M059J (cell line): ENCODE results near the gene OR52I2. TPM values are rescaled to one million over a fixed set of nuclear protein-coding genes. Genes with fewer than 3 reads are reported as not detected.

ENCODE experiments used
- DNase-seq: peaks from one replicate; pipeline ENCODE4 v3.0.0-alpha.2; 2012; ENCODE audit warnings: low read depth
- total RNA-seq: library from RNA; depleted of rRNA; stranded (reverse); fragments of >200 nt; shearing (Covaris generic); gene quantifications from 2 replicates; pipeline ENCODE4 v1.2.3, GENCODE V29; 2014; rRNA removed

The OR52I2 gene
- total RNA-seq = not detected in 2 replicates

DNA sequence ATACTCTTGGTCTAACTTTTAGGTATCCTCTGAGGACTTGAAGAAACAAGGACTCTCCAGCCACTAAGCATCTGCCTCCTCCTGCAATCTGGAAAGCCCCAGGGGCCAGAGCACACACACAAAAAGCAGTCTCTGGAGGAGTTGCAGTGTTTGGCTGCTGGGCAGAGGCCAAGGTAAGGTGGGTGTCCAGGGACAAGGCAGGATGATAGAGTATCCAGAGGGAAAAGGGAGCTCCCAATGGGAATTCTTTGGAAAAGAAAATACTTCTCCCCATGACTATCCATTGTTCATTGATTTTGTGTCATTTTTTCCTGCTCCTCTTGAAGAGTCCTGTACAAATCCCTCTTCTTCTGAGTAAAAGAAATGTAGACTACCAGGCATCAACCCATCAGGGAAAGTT is at the start of gene OR52I2:
TSS of gene OR52I2 (plus strand) at position 301 of the 400 bp plus-strand sequence.
- no peak for DNase-seq

DNA sequence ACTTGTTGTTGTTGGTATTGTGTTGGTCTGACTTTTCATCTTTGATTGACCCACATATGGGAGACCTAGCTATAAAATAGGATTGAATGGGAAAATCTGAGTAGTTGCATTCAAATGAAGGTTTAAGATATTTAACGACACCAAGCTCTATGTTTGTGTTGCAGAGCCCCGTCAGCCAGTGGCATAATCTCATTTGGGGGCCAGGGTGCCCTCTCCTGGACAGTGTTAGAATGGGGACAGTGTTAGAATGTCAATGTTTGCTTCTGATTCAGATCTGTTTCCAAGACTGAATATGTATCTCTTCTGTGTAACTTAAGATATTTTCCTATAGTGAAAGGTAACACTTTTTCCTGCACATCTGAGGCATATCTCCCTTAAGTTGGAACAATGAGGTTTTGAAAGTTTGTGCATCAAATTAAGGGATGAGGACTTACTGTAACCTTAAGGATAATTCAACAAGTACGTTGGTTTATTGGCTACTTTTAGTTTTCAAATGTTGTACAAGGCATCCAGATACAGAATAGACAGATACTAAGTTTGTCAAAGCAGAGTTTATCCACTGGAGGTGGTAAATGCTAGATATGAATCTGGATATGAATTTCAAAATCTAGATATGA is 41.8 kb upstream of the OR52I2 start:
- peak; percentile 28 for DNase-seq

DNA sequence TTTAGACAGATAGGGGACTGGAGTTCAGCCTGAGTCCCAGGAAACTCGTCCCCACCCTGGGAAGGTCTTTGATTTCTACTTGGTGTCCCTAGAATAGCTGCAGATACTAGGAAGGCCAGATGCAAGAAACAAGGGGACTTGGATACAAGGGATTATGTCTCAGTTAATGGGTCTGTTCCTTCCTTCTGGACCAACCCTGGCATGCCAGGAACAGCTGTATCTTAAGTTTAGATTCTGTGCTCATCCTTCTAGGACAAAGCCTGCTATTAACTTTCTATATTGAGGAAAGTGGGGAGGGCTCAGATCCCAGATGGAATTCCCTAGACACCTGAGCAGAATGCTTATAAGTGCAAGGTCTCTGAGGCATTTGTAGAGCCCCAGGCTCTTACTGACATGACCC is 40.5 kb upstream of the OR52I2 start:
- DNase-seq = no peak

DNA sequence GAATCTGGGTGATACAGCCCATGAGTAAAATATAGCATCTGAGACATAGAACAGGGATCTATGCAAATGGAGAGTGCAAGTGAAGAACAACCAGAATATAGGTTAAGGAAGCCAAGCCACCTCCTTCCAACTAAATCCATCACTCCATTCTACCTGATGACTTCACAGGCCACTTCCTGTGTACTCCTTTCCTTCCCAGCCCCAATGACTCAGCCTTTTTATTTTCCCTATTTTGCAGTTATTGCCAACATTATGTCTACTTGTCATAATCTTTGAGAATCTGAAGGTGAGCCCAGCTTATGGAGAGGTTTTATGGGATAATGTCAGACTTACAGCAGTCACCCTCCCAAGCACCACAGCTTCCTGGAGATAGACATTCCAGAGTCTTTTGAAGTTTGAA is 38.0 kb upstream of the OR52I2 start:
- peak; percentile 20 for DNase-seq

DNA sequence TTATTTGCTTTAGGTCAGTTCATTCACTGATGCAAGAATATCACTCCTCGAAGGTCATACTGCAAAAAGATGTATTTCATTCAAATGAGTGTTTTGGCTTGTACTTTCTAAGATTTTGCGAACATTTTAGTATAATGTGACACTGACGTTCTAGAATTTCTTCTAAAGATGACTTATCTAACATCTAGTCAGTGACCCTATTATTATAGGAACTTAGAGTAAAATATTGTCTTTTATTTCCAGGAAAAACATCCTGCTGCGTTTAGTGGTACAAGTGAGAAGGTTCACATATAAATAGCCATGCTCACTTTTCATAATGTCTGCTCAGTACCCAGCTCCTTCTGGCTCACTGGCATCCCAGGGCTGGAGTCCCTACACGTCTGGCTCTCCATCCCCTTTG is 36.7 kb upstream of the OR52I2 start, which contains the start of gene OR52M1:
TSS of gene OR52M1 (plus strand) at position 301 of the 400 bp plus-strand sequence. CDS start at position 301, 0 bp downstream.
- no peak for DNase-seq

DNA sequence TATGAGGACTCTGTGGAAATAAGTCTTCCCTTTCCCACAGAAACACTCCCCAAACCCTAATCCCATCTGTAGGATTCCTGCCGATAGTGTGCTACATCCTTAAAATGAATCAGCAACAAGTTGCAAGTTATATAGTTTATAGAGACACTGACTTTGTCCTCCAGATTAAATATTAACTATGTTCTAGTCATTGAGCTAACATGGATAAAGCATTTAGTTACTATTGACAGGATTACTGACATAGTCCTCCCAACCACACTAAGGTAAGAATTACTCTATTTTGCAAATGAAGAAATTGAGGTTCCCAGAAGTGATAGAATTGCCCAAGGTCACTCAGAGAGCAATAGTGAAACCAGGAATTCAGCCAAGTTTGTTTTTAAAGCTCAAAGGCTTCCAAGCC is 34.7 kb upstream of the OR52I2 start:
- DNase-seq = no peak

DNA sequence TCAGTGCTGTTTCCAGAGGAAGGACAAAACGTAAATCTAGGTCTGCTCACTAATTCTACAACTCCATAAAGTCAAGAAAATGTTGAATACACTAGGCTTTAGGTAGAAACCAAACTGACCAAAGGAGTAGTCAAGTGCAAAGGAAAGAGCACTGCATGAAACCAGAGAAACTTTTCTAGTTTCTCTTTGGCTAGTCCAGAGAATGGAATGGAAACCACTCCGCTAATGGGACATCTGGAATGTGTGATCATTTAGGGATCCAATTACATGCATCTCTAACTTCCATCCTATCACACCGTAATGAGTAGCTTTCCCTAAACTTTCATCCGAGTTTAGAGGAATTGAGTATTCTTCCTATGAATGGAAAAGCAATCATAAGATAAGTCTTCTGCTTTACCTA is 34.1 kb upstream of the OR52I2 start:
- no peak for DNase-seq

DNA sequence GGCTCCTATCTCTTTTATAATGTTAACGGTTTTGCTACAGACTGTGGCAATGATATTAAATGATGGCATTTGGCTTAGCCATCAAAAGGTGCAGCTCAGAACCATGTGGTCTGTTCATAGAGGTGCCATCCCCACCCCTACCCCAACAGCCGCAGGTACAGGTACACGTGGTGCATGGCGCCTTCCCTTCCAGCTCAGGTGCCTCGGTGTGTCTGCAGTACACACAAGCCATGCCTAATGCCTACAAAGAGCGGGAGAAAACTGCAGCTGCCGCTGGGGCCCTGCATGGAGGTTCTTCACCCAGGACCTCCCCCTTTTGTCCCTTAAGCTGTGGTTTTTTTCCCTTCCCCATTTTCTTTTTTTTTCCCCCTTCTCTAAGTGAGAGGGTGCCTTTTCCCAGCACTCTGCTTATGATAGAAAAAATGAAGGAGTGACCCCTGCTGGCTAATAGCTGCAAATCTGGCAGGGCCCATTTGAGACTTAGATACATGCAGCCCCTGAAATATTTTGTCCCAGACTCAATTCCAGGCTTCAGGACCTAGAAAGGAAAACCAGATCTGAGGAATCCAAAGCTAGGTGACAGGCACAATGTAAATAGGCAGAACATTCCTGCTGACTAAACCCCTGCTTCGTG is 30.1 kb upstream of the OR52I2 start:
- no peak for DNase-seq

DNA sequence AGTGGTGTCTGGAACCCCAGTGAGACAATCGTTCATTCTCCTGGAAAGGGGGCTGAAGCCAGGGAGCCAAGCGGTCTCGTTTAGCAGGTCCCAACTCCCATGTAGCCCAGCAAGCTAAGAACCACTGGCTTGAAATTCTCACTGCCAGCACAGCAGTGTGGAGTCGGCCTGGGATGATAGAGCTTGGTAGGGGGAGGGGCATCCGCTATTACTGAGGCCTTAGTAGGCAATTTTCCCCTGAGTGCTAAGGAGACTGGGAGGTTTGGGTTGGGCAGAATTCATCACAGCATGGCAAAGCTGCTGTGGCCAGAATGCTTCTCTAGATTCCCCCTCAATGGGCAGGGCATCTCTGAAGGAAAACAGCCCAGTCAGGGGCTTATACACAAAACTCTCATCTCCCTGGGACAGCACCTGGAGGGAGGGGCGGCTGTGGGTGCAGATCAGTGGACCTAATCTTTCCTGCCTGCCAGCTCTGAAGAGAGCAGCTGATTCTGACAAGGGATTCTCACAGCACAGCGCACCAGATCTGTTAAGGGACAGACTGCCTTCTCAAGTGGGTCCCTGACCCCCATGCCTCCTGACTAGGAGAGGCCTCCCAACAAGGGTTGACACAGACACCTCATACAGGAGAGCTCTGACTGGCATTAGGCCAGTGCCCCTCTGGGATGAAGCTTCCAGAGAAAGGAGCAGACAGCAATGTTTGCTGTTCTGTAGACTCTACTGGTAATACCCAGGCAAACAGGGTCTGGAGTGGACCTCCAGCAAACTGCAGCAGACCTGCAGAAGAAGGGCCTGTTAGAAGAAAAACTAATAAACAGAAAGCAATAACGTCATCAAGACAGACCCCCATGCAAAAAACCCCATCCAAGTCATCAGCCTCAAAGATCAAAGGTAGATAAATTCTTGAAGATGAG is 21.8 kb upstream of the OR52I2 start:
- DNase-seq = no peak

DNA sequence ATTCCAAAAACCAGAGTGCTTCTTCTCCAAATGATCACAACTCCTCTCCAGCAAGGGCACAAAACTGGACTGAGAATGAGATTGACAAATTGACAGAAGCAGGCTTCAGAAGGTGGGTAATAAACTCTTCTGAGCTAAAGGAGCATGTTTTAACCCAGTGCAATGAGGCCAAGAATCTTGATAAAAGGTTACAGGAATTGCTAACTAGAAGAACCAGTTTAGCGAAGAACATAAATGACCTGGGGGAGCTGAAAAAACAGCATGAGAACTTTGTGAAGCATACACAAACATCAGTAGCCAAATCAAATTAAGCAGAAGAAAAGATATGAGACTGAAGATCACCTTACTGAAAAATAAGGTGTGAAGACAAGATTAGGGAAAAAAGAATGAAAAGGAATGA is 21.1 kb upstream of the OR52I2 start:
- no peak for DNase-seq

DNA sequence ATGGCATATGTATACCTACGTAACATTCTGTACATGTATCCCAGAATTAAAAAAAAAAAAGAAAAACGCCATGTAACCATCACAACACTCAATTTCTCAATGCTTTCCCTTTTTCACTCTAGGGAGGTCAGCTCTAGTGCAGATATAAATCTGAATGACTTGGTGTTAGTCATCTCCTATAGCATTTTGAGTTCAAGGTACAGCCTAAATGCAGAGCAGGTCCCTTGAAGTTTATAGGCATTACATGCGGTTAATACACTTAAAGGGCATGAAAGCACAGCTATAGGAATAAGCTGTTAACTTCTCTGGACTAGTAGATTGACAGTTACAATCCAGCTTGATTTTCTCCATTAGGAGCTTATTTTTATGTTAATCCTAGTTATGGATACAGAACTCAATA is 16.2 kb upstream of the OR52I2 start:
- DNase-seq = no peak

DNA sequence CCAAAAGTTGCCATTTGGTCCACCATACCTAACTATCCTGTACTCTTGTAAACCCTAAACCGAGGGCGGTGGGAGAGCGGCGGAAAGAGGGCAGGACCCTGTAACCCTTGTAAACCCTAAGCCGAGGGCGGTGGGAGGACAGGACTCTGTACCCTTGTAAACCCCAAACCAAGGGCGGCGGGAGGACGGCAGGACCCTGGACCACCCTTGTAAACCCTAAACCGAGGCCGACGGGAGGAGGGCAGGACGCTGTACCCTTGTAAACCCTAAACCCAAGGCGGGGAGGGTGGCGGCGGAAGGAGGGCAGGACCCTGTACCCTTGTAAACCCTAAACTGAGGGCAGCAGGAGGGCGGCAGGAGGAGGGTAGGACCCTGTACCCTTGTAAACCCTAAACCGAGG is 12.5 kb upstream of the OR52I2 start:
- DNase-seq = no peak

DNA sequence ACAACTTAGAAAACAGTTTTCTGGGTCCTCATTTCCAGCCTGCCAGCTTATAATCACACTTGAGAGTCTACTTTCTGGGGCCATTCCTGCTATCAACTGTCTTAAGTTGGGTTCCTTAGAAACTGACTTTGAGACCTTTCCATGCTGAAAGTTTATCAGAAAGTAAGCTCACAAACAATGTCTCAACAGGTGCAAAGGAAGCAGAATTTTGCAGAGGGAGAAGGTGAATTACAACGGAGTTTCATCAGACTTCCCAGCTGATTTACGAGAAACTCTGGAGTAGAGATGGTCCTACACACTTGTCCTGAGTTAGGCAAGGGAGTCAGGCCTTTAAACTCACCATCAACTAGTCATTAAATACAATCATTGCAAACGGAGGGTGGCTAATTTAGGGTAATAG is 4.7 kb upstream of the OR52I2 start:
- DNase-seq = no peak

DNA sequence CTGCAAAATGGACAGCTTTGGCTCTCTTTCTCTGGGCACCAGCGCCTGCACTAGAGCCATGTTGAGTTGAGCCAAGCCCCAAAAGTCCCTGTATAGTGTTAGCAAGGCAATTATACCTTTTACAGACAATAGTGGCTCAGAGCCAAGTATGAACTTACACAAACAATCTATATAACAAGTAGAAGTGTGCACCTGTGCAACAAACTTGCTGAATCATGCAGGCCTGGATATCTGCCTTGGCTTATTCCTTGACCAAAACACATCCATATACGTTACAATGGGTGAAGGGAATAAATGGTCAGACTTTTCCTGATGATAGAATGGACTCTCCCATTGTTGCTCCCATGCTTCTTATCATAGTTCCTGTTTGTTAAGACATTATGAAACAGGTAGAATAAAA is 3.8 kb upstream of the OR52I2 start:
- DNase-seq = no peak

DNA sequence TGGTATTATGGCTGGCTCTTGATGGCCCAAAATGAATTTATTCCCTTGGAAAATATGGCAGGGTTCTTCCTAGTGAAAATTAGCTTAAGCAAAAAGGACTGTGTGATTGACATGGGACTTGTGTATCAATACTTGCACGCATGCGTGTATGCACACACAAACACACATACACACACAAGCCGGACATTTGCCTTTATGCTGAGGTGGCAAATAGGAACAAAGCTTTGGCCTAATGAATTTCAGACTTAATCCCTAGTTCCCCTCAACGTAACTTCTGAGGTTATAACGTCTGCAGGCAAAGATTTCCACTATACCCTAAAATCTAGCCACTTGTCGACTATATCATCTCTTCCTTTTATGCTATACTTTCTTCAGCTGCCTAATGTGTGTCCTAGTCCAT is 2.9 kb upstream of the OR52I2 start:
- no peak for DNase-seq

DNA sequence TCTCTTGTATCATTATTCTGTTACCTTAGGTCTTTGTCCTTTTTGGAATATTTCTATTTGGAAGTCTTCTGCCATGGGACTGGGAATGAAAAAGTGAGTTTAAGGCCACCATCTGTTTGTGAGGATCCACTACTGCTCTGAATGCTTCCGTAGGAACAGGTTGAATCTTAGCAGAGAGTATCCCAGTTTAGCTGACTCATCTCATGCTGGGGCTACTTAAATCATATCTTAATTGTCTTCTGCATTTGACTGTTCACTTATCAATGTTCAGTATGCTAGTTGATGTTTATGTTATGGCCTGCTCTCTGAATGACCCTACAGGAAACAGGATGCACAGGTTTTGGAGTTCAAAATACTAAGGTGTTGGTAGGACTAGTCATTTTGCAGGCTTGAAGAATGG is 1.4 kb upstream of the OR52I2 start:
- no peak for DNase-seq

DNA sequence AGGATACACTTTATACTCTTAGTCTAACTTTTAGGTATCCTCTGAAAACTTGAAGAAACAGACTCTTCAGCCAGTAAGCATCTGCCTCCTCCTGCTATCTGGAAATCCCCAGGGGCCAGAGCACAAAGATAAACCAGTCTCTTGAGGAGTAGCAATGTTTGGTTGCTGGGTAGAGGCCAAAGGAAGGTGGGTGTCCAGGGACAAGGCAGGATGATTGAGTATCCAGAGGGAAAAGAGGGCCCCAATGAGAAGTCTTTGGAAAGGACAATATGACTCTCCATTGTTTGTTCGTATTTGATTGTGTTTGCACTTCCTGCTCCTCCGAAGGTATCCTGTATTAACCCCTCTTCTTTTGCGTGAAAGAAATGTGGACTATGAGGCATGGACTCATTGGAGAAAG is 7.5 kb downstream of the OR52I2 start:
- DNase-seq = no peak

DNA sequence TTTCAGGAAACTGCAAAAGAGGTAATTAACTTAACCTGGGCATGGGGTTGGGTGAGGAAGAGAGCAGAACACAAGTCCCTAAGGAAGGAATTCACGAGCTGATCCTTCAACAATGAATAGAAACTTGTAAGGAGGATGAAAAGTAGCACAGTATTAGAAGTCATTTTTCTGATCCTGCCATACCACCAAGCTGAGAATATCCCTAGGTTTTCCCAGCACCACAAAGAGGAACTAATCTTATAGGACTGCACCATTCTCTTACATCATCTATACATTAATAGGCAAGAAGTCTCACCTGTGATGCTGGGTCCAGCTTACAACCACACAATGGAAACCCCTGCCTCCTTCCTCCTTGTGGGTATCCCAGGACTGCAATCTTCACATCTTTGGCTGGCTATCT is 12.2 kb downstream of the OR52I2 start, which contains the start of gene OR52I1:
TSS of gene OR52I1 (plus strand) at position 301 of the 400 bp plus-strand sequence. CDS start at position 301, 0 bp downstream.
- no peak for DNase-seq

DNA sequence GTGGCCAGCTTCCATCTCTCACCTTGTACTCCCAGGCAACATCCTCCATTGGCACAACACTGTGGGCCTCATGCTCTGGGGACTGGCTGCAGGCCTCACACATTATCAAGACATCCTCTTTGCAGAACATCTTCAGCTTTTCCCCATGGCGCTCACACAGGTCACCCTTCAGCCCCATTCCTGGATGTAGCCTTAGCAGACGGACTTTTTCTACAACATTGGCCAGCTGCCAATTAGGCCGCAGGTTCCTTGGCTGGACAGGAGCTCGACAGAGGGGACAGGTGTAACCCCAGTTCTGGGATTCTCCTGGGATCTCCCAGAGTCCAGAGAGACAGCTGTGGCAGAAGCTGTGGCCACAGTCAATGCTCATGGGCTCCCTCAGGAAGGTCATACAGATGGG is 23.5 kb downstream of the OR52I2 start:
- DNase-seq = no peak

DNA sequence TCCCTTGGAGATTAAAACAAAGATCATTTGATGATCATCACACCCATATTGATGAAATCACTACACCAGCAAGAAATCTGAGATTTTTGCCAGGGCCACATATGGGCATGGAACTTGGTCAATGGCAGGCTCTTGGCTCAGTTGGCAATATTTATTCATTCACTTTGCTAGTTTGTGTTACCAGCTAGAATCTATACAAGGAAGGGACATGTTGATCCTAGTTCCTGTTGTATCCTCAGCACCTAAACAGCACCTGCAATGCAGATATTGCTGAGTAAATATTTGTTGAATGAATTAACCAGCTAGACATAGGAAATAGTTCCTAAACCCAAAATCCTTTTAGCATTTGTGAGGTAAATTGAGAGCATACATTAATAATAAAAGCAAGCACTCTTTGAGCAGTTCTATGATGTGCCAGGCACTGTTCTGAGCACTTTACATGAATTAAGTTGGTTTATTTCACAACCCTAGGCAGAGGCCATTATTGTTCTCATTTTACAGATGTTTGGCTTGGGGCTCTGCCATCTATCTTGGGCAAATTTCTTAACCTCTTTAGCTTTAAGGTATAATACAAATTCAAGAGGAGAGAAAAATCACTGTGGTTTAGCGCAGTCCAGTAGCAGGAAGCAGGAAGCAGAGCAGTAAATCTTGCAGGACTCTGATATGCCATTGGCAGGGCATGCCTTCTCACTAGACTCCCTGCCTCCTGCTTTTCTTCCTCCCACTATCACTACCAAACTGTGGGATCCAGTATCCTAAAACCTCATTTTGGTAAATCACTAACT is 24.9 kb downstream of the OR52I2 start:
- peak; percentile 44 for DNase-seq

DNA sequence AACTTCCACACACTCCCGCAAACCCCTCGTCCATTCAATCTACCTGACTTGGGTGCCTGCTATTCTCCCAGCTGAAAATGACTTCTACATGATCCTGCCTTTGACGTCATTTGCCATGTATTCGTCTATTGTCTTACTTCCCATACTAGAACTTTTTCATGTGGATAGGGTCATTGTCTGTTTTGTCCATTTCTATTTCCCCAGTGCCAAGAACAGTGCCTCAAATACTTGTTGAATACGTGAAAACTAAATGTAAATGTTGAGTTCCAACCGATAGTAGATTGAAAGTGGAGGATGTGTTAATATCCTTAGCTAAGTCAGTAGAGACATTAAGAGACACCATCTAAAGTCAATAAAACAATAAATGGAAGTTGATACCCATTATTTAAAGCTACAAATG is 25.6 kb downstream of the OR52I2 start:
- DNase-seq = peak; percentile 16
